ENCODE measurements around the gene HSD17B13.

DNA sequence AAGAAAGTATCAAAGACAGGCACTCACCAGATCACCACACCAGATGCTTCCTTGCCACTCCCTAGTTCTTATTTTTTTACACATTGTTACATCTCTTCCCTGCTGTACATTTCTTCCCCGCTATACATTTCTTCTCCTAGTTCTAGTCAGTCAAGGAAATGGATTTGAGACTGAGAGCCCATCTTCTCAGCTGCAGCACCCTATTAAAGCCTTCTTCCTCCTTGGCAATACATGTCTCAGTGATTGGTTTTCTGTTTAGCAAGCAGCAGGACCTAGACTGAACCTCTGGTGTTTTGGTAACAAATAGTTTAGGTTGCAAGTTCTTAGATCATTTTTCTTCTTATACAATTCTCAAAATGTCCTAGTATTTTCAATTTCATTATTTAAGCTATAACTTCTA is 66.9 kb downstream of the HSD17B13 start:
- TF ChIP-seq, protein P1, sequence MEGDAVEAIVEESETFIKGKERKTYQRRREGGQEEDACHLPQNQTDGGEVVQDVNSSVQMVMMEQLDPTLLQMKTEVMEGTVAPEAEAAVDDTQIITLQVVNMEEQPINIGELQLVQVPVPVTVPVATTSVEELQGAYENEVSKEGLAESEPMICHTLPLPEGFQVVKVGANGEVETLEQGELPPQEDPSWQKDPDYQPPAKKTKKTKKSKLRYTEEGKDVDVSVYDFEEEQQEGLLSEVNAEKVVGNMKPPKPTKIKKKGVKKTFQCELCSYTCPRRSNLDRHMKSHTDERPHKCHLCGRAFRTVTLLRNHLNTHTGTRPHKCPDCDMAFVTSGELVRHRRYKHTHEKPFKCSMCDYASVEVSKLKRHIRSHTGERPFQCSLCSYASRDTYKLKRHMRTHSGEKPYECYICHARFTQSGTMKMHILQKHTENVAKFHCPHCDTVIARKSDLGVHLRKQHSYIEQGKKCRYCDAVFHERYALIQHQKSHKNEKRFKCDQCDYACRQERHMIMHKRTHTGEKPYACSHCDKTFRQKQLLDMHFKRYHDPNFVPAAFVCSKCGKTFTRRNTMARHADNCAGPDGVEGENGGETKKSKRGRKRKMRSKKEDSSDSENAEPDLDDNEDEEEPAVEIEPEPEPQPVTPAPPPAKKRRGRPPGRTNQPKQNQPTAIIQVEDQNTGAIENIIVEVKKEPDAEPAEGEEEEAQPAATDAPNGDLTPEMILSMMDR (IDR thresholded peaks at IDR 0.05) = no peak
- TF ChIP-seq POLR2A (IDR thresholded peaks at IDR 0.05) = no peak

Data from tibial nerve (tissue), 3 donors.